Ishikawa (cell line): ENCODE results near the gene ETNK1.

Source experiments
- CEBPB ChIP-seq: IDR thresholded peaks from 2 replicates; pipeline ENCODE4 v1.6.1; 2012
- CREB1 ChIP-seq: IDR thresholded peaks from 2 replicates; pipeline ENCODE4 v1.6.1; 2012; ENCODE audit warnings: low read depth
- EGR1 ChIP-seq: IDR thresholded peaks from 2 replicates; pipeline ENCODE4 v1.6.1; 2012
- EP300 ChIP-seq: IDR thresholded peaks from 2 replicates; pipeline ENCODE4 v1.6.1; 2012; ENCODE audit warnings: borderline replicate concordance
- FOXM1 ChIP-seq: IDR thresholded peaks from 2 replicates; pipeline ENCODE4 v1.6.1; 2012; ENCODE audit warnings: low read depth, borderline replicate concordance
- MAX ChIP-seq: IDR thresholded peaks from 2 replicates; pipeline ENCODE4 v1.6.1; 2012
- NFIC ChIP-seq: IDR thresholded peaks from 2 replicates; pipeline ENCODE4 v1.6.1; 2012
- RAD21 ChIP-seq: IDR thresholded peaks from 2 replicates; pipeline ENCODE4 v1.6.1; 2012; ENCODE audit warnings: low read depth
- REST ChIP-seq: IDR thresholded peaks from 2 replicates; pipeline ENCODE4 v1.6.1; 2012; ENCODE audit warnings: low read depth, mild to moderate bottlenecking
- TAF1 ChIP-seq: IDR thresholded peaks from 2 replicates; pipeline ENCODE4 v1.6.1; 2012; ENCODE audit warnings: low read depth, mild to moderate bottlenecking
- TCF12 ChIP-seq: IDR thresholded peaks from 2 replicates; pipeline ENCODE4 v1.6.1; 2012; ENCODE audit warnings: low read depth
- TEAD4 ChIP-seq: IDR thresholded peaks from 2 replicates; pipeline ENCODE4 v1.6.1; 2012
- USF1 ChIP-seq: IDR thresholded peaks from 2 replicates; pipeline ENCODE4 v1.6.1; 2012
- YY1 ChIP-seq: IDR thresholded peaks from 2 replicates; pipeline ENCODE4 v1.6.1; 2012; ENCODE audit warnings: low read depth
- ZBTB7A ChIP-seq: IDR thresholded peaks from 2 replicates; pipeline ENCODE4 v1.6.1; 2012; ENCODE audit warnings: low read depth

The ETNK1 gene

GRCh38 chr12:22722779-22723178, 97.8 kb downstream of the ETNK1 start:
- TF ChIP-seq FOXM1: no peak
- no peak for TF ChIP-seq CREB1
- no peak for TF ChIP-seq RAD21
- no peak for TF ChIP-seq MAX
- no peak for TF ChIP-seq TCF12
- TF ChIP-seq EGR1: no peak
- TF ChIP-seq EP300: no peak
- no peak for TF ChIP-seq TAF1
- no peak for TF ChIP-seq USF1

- TF ChIP-seq RAD21 (no peak), CEBPB (no peak), TAF1 (no peak), CREB1 (no peak), YY1 (no peak), NFIC (no peak), TEAD4 (no peak), TCF12 (no peak), REST (no peak), USF1 (no peak), ZBTB7A (no peak), EGR1 (no peak), MAX (no peak), FOXM1 (no peak), EP300 (no peak)
Observed at GRCh38 chr12:22728987-22729386, 104.0 kb downstream of the ETNK1 start.

- TF ChIP-seq CREB1 (no peak), TAF1 (no peak), FOXM1 (no peak), YY1 (no peak), TEAD4 (no peak), CEBPB (no peak), TCF12 (no peak), EGR1 (no peak), REST (no peak), ZBTB7A (no peak), RAD21 (no peak), USF1 (no peak), NFIC (no peak), MAX (no peak)
Observed at GRCh38 chr12:22729431-22729956, 104.5 kb downstream of the ETNK1 start.

- TF ChIP-seq TEAD4 (no peak), REST (no peak), NFIC (no peak)
Observed at GRCh38 chr12:22729957-22730443, 105.0 kb downstream of the ETNK1 start.
